Left forelimb (tissue), 1 donor: Measurements from ENCODE around the gene SRGAP2B.
"Not testable (repeated sequence)": the region's sequence is repeated elsewhere in the genome, so short reads cannot be mapped to it uniquely, and the experiment has no call there.

Experiments used
- DNase-seq: peaks from one replicate; pipeline ENCODE4 v3.0.0-alpha.2; 2018; ENCODE audit warnings: low spot score

Gene SRGAP2B

DNA sequence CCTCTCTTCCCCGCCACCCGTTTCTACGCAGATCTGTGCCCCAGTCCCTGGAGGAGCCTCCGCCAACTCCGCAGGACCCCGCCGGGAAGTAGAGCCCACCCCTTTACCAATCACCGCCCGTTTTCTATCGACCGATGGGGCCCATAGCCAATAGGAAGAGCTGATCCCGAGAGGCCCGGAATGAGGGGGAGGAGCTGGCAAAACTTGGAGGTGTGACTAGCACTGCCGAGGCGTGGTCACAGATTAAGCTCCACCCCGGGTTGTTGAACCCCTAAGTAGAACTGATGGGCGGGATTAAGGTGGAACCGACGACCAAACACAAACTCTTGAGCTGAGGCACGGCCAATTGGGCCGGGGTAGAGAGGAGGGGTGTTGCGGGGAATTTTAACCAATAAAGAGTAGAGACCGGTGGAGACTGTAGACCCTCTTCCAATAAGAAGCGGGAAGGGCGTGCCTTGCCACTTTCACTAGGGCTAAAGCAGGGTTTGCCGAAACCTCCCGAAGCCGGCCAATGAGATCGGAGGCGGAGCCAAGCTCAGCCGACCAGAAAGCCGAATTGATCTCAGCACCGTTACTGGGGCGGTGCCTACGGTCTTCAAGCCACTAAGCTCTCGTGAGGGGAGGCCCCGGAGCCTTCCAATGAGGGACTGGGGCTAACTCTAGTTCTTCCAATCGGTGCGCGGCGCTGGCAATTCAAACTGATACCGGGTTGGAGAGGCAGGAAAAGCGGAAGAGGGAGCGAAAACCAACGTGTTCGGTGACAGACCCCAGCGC, at the start of gene SRGAP2B, which contains the start of gene FAM72D:
TSS of gene SRGAP2B (minus strand) at position 45 of the 774 bp plus-strand sequence. CDS start 2,427 bp downstream, outside the sequence.
TSS of gene FAM72D (plus strand) at position 691 of the 774 bp plus-strand sequence. CDS start 874 bp downstream, outside the sequence.
- DNase-seq = not testable (repeated sequence)

GRCh38 chr1:145144264-145144913, 49.3 kb upstream of the SRGAP2B start:
- not testable (repeated sequence) for DNase-seq

DNA sequence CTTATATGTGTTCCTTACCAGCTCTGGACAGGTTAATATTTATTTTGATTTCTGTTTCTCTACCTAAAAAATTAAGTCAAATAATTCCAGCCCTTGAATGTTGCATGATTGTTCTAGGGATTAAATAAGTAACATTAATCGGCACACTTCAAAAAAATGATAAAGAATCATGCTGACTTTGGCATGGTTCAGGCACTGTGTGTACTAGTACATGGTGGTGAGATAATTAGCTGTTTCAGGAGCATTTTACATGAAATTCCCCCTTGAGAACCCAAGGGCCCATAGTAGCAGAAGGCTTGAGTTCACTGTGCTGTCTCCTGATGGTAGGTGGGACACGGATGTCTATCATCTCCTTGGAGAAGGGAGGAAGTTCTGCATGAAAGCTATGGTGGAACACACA, 45.4 kb upstream of the SRGAP2B start:
- DNase-seq = not testable (repeated sequence)

GRCh38 chr1:145134476-145134875, 39.3 kb upstream of the SRGAP2B start:
- not testable (repeated sequence) for DNase-seq

GRCh38 chr1:145128697-145129469, 33.8 kb upstream of the SRGAP2B start:
- DNase-seq = not testable (repeated sequence)

DNA sequence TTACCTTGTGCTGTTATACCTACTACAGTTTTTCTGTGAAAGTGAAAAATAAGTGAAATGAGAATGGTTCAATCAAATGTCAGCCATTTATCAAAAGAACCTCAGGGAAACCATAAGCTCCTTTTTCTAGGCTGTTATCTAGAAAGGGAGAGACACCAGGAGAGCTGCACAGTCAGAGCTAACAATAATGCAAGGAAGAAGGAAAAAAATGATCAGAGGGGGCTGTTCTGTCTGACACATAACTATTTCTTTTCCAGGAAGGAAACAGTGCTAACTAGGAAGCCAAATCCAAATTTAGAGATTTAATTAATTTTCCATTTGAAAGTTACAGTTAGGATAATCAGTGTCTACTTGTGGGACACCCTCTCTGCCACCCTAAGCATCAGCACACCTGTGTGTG, 32.0 kb upstream of the SRGAP2B start:
- DNase-seq = not testable (repeated sequence)

- not testable (repeated sequence) for DNase-seq
Observed at GRCh38 chr1:145125112-145125511, 30.0 kb upstream of the SRGAP2B start.

DNA sequence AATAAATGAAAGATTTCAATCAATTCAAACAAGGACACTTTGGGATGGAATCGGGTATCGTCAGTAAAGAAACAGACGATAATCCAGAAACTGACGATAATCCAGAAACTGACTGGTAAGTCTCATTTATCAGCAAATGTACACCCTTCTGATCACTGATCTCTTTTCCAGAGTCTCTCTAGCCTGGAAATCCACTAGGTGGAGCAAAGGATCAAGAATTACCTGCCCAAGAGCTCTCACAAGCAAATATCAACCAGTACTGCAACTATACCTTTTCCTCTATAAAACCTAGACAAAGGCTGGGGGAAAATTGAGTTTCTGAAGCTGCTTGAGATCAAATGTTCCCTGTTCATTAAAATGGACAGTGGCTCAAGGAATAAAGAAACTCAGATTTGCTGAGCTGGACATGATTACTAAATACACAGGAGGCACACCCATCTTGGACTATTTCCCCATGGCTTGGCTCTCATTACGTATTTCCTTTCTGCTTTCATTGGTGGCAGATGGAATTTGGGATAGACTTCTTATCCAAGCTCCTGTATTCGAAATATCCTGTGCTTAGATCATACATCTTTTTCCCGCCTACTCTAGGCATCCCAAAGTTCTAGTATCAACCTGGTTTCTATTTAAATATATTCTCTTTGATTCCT, 29.0 kb upstream of the SRGAP2B start:
- not testable (repeated sequence) for DNase-seq

GRCh38 chr1:145123062-145123395, 27.9 kb upstream of the SRGAP2B start:
- DNase-seq = not testable (repeated sequence)

GRCh38 chr1:145122344-145123061, 27.4 kb upstream of the SRGAP2B start:
- DNase-seq = not testable (repeated sequence)

DNA sequence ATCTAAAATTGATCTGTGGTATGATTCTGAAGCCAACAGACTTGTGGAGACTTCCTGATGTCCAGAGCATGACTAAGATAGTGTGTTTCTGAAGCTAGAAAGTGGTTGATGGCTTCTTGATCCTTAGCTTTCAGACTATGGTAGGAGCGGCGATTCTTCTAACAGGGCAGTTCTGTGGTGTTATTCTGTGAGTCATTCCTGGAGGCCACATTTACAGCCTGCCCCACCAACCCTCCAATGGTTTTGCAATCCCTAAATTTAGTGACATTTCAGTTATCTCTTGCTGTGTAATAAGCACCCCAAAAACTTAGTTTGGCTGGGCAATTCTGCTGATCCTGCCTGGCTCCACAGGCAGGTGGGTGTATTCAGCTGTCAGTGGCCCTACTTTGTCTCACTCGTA, 24.7 kb upstream of the SRGAP2B start:
- not testable (repeated sequence) for DNase-seq

- not testable (repeated sequence) for DNase-seq
Observed at GRCh38 chr1:145115587-145116493, 20.7 kb upstream of the SRGAP2B start.

- not testable (repeated sequence) for DNase-seq
Observed at GRCh38 chr1:145114560-145115057, 19.5 kb upstream of the SRGAP2B start.

- not testable (repeated sequence) for DNase-seq
Observed at GRCh38 chr1:145112703-145113102, 17.6 kb upstream of the SRGAP2B start.

- not testable (repeated sequence) for DNase-seq
Observed at GRCh38 chr1:145111674-145112073, 16.5 kb upstream of the SRGAP2B start.

GRCh38 chr1:145103294-145103693, 8.2 kb upstream of the SRGAP2B start:
- not testable (repeated sequence) for DNase-seq

DNA sequence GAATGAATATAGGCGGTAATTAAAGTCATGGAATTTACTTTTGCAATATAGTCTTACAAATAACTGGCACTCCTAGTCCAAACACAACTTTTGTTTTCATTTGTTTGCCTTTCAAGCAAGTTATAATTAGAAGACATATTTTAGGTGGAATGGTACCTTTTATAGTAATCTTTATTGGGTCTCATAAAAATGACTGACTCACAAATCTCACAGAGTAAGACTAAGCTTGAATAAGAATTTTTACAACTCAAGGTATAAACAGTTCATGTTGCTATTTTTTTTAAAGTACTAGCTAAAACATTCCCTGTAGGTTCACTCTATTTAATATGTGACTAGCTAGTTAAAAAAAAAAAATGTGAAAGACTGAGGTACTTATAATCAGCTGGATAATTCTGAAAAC, 6.6 kb upstream of the SRGAP2B start:
- not testable (repeated sequence) for DNase-seq

DNA sequence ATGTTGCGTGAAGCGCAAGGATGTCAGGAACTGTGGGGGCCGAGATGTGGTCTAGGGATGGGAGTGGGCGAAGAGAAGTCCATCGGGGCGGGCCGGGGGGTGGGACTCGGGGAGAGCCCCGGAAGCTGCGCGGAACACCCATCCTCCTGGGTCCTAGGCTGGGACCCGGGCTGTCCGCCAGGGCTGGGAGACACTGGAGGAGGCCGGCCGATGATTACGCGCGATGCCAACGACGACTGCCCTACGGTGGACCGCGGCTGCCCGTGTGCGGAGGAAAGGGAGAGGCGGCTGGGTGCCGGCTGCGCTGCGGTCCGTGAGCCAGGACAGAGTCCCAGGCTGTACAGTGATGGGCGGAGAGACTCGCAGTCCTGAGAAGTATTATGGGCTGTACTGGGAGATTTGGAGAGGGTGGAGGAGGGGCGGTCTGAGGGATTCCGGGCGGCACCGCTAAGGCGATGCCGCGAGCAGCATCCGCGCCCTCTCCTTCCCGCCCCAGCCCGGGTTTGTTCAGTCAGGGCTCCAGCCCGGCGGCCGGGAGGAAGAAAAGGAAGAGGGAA, 395 bp downstream of the SRGAP2B start:
- DNase-seq = not testable (repeated sequence)

DNA sequence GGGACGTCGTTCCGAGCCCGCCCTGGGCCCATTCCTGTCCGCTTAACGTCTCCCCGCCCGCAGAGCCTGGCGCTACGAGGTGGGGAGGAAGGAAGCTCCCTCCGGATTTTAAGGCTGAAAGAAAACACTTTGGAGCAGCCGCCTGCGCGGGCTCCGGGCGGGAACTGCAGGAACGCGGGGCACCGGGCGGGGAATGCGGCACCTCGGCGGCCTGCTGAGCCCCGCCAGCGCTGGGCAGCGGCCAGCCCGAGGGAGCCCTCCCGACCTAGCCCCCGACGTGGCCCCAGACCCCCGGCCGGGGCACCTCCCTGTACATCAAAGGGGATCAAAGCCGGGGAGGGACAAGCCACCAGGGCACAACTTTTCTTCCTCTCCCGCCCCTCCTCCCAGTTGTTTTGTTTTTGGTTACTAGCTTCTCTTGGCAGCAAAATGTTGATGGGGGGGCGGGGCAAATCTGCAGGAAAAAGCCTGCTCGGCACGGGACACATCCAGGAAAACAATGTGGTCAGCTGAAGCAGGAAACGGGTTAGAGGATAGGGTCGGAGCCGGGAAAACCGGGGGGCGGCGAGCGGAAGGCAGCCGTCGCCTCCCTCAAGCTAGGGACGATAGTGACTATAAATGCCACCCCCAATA, 1.5 kb downstream of the SRGAP2B start:
- peak; percentile 64 for DNase-seq
